Psoas muscle (tissue), 8 donors: ENCODE data around the gene FAM117B. TPM values are rescaled to one million over a fixed set of nuclear protein-coding genes. Genes with fewer than 3 reads are reported as not detected.

Experiments
- ATAC-seq, 4 donors: fragments of 200-7000 bp; cut with Tn5 transposase; one replicate each; pipeline ENCODE4 v1.9.1; 2020; ENCODE audit warnings: moderate library complexity in 3 of 4, mild to moderate bottlenecking in 2 of 4
- DNase-seq, 2 donors: peaks; one replicate each; pipeline ENCODE4 v3.0.0-alpha.2; 2020
- H3K27ac ChIP-seq: fragments of 200-600 bp; one replicate; pipeline ENCODE4 v1.8.0; 2022
- H3K27me3 ChIP-seq, 3 donors: fragments of 200-600 bp in 1 of 3; one replicate each; pipeline versions ENCODE4 v1.6.1 to v1.8.0; 2013 to 2022; ENCODE audit warnings: low read length in 2 of 3, mild to moderate bottlenecking in 2 of 3, moderate library complexity in 1 of 3; ENCODE audit not compliant: insufficient read depth in 3 of 3
- H3K36me3 ChIP-seq, 2 donors: fragments of 200-600 bp in 1 of 2; one replicate each; pipeline versions ENCODE4 v1.6.1 to v1.8.0; 2013 to 2022; ENCODE audit warnings: low read depth in 1 of 2, mild to moderate bottlenecking in 1 of 2, moderate library complexity in 1 of 2; ENCODE audit not compliant: insufficient read depth in 1 of 2
- H3K4me1 ChIP-seq: fragments of 200-600 bp; one replicate; pipeline ENCODE4 v1.8.0; 2022
- H3K4me3 ChIP-seq: fragments of 200-600 bp; one replicate; pipeline ENCODE4 v1.8.0; 2022; ENCODE audit warnings: mild to moderate bottlenecking
- H3K9me3 ChIP-seq: fragments of 200-600 bp; one replicate; pipeline ENCODE4 v1.8.0; 2022
- CTCF ChIP-seq: fragments of 200-600 bp; IDR thresholded peaks from one replicate; pipeline ENCODE4 v1.8.0; 2022; ENCODE audit warnings: antibody characterized with exemption
- WGBS, 3 donors: extraction: QIAGEN DNeasy Blood & Tissue Kit; methylation state at CpG; one replicate each; pipeline versions ENCODE4 v1.1.6 to v1.1.7; 2013; 5-methylcytosine and 5-hydroxymethylcytosine counted together
- intact Hi-C, 2 donors: fragments of 100-400 bp; cut with DNase I; formaldehyde crosslinking; loops; one replicate each; pipeline versions ENCODE4 v1.11.0 to v1.14.2; 2022
- polyA plus RNA-seq, 3 donors: library from polyadenylated mRNA; stranded (reverse); fragments of 200-250 nt; gene quantifications; one replicate each; pipeline ENCODE4 v1.2.3, GENCODE V29; 2013
- total RNA-seq, 4 donors: library from RNA; stranded (reverse); fragmentation: NEBNext Ultra II Directional in 2 of 4; extraction: Animal tissue kit (Norgen Biotek cat#: 25700) in 2 of 4; gene quantifications; one replicate each; pipeline versions ENCODE4 v1.2.1 to v1.2.4, GENCODE V29; 2021 to 2023
- donor health status: healthy with polysubstance abuse.
- donor health status: DM: no; HTN: no; CAD: no; lungs with moderate emphysema.
- donor health status: Bipolar disorder and iron deficiency.
- donor health status: healthy.
- donor health status: DM: yes; HTN: yes; CAD: no.
- donor health status: DM: no; HTN: no; CAD: no.
- donor health status: DM: no; HTN: no; CAD: no.
- donor health status: DM: yes; HTN: yes; CAD: no.

FAM117B gene
- total and polyA plus RNA-seq, 7 donors: 0.31 to 2.4 (median 0.75) TPM

DNA sequence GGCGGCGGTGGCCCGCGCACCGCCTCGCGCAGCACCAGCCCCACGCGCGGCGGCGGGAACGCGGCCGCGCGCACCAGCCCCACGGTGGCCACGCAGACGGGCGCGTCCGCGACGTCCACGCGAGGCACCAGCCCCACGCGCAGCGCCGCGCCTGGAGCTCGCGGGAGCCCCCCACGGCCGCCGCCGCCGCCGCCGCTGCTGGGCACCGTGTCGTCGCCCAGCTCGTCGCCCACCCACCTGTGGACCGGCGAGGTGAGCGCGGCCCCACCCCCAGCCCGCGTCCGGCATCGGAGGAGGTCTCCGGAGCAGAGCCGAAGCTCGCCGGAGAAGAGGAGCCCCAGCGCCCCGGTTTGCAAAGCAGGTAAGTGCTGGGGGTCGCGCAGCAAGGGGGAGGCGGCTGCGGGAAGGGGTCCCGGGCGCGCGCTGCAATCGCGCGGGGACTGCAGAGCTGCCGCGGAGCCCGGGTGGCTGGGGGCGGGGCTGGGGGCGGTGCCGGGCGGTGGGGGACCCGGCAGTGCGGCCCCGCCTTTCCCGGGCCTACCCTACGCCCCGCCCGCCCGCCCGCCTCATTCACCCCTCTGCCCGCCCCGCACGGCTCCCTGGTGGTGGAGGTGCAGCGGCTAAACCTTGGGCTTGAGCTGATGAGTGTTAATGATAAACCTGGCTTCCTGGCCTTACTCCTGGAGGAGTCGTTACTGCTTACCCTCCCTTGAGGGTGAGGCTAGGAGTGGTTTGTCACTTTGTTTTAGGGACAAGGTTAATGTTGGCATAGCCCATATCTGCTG is 851 bp downstream of the FAM117B start:
- peak; percentile 69 to 78 (median 75) for ATAC-seq
- intact Hi-C loops: no loop called here

GRCh38 chr2:202636213-202636513 is 1.4 kb downstream of the FAM117B start:
- no peak for TF ChIP-seq CTCF
- ATAC-seq: no peak
- H3K27me3 ChIP-seq: no peaks in the 10 kb centered on the region
- H3K9me3 ChIP-seq: no peaks in the 10 kb centered on the region
- no peak for DNase-seq
- intact Hi-C loops: no loop called here
- no peaks in the 10 kb centered on the region for H3K36me3 ChIP-seq
- peak overlapping the region; percentile 87 for H3K27ac ChIP-seq
- 5 to 8% (median 5%) methylated on average over 2 of the region's 2 CpGs for WGBS, 3 donors
- no peaks in the 10 kb centered on the region for H3K4me1 ChIP-seq
- peak overlapping the region; percentile 91 for H3K4me3 ChIP-seq

More for the DNA sequence above, 851 bp downstream of the FAM117B start:
- no peaks in the 10 kb centered on the region for H3K27me3 ChIP-seq
- TF ChIP-seq CTCF: no peak
- DNase-seq: peak; percentile 79 to 85
- 0 to 1% (median 0%) methylated on average over 33 to 92 of the region's 92 CpGs for WGBS, 3 donors
- no peaks in the 10 kb centered on the region for H3K9me3 ChIP-seq
- peak overlapping the region; percentile 87 for H3K27ac ChIP-seq
- H3K4me1 ChIP-seq: no peaks in the 10 kb centered on the region
- no peaks in the 10 kb centered on the region for H3K36me3 ChIP-seq
- H3K4me3 ChIP-seq: peak overlapping the region; percentile 91

DNA sequence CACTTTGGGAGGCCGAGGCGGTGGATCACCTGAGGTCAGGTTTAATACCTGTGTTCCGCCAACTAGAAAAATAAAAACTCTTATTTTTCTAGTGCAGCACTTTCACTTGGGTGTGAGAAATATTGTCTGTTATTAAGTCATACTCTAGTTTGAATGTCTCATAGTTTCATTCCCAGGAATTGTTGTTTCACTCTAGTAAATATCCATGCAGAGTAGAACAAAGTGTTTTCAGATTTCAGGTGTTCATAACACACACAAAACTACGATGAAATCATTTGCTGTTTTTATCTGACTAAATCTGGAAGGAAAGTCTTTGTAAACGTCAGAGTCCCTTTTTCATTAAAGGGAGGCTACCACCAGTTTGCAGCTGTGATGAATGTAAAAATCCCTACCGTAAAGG is 4.0 kb downstream of the FAM117B start:
- no peak for DNase-seq
- ATAC-seq: no peak
- no peak for TF ChIP-seq CTCF
- WGBS, 3 donors: 72 to 77% (median 74%) methylated on average over 6 of the region's 6 CpGs
- no peak overlapping the region for H3K4me3 ChIP-seq
- H3K27ac ChIP-seq: no peak overlapping the region
- intact Hi-C loops: no loop called here
- H3K36me3 ChIP-seq: no peaks in the 10 kb centered on the region
- H3K27me3 ChIP-seq: no peaks in the 10 kb centered on the region
- H3K4me1 ChIP-seq: no peaks in the 10 kb centered on the region
- no peaks in the 10 kb centered on the region for H3K9me3 ChIP-seq

DNA sequence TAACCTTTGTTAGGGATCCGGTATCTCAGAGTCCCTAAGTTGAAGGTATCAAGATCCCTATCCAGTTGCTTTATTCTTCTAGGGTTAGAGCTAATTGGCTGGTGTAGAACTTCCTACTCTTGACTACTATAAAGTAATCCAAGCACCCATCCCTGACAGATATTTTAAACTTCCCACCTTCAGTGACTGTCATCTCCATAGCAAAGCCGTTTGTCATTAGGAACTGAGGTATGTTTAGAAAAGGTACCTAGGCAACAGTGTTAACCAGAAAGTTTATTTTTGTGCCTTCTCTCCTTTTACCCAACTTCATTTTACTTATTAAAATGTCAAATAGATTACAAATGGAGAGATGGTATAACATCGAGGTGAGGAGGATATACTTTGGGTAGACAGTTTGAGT is 4.5 kb downstream of the FAM117B start:
- TF ChIP-seq CTCF: no peak
- Histone ChIP-seq H3K27ac (no peak overlapping the region), H3K36me3 (no peaks in the 10 kb centered on the region), H3K4me1 (no peaks in the 10 kb centered on the region), H3K9me3 (no peaks in the 10 kb centered on the region), H3K4me3 (no peak overlapping the region), H3K27me3 (no peaks in the 10 kb centered on the region)
- WGBS, 3 donors: 78 to 87% (median 79%) methylated on average over 3 of the region's 3 CpGs
- ATAC-seq: no peak
- DNase-seq: no peak
- intact Hi-C loops: no loop called here

DNA sequence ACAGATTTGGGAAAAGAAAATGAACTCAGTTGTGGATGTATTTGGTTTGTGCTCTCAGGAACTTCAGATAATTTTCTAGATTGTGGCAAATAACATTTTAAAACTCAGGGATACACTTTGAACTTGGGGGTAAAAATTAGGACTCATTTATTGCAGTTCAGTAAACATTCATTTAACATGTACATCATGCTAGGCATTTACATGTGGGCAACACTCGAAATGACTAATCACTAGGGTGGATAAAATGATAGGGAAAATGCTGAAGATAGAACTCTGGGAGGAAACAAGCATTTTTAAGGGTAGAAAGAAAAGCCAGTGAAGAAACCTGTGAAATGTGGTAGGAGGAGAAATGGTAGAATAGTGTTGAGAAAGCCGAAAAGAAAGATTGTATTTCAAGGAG is 7.8 kb downstream of the FAM117B start:
- no peaks in the 10 kb centered on the region for H3K27me3 ChIP-seq
- H3K27ac ChIP-seq: no peak overlapping the region
- H3K36me3 ChIP-seq: no peaks in the 10 kb centered on the region
- TF ChIP-seq CTCF: no peak
- DNase-seq: no peak
- no peaks in the 10 kb centered on the region for H3K4me1 ChIP-seq
- whole genome bisulfite sequencing, 3 donors: 52 to 66% (median 62%) methylated on average over 2 of the region's 2 CpGs
- intact Hi-C loops: no loop called here
- H3K9me3 ChIP-seq: no peaks in the 10 kb centered on the region
- no peak overlapping the region for H3K4me3 ChIP-seq
- ATAC-seq: no peak
